GM19043 (cell line): ENCODE measurements around the gene PRL.

Source experiments
- ATAC-seq: cut with Tn5 transposase; IDR thresholded peaks from one replicate; pipeline ENCODE4 v1.9.1; 2021; ENCODE audit warnings: low read depth; ENCODE audit not compliant: unreplicated experiment

Gene PRL

DNA sequence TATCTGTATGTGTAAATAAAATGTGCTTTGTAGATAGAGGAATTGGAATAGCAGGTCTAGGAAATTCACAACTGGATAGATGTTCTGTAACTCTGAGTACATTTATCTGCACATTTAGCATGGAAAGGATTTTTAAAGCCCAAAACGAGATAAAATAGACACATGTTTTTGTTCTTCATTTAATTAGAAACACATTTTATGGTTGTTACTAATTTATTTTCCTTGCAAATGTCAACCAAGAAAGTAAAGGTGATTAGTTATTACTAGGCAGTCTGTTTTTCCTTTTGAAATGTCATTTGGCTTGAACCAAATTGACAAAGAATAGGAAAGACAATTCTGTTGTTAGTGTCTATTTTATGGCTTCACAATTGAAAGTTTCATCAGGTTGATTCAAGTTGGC, 769 bp downstream of the PRL start:
- ATAC-seq, result no peak

DNA sequence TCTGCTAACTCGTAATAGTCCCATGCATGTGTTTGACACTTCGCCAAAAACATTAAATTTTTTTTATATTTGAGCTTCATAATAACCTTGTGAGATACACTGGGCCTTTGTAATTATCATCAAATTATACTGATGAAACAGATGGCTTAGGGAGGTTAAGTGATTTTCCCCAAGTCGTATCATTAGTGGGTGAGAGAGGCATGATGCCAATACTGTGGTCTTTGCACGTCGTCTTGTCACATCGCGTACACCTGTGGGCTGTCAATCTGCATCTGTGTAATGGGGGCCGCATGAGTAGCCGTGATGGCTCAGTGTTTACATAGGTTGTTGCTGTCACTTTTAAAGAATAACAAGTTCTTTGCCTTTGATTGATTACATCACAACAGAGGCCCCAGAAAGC, 1.7 kb downstream of the PRL start:
- no peak for ATAC-seq

DNA sequence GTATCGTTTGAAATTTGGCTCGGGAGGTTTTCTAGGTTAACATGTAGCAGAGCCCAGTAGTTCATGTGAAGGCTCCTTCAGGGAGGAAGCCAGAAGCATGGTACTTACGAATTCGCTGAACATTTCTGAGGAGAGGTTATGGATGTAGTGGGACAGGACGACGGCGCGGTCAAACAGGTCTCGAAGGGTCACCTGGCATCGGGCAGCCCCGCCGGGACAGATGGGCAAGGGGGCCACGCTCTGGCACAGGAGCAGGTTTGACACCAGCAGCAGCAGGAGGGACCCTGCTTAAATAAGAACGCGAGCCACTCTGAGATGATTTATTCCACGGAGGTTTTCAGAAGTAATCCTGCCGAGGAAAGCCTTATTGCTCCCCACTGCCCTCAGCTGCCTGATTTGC, 2.5 kb downstream of the PRL start:
- no peak for ATAC-seq

DNA sequence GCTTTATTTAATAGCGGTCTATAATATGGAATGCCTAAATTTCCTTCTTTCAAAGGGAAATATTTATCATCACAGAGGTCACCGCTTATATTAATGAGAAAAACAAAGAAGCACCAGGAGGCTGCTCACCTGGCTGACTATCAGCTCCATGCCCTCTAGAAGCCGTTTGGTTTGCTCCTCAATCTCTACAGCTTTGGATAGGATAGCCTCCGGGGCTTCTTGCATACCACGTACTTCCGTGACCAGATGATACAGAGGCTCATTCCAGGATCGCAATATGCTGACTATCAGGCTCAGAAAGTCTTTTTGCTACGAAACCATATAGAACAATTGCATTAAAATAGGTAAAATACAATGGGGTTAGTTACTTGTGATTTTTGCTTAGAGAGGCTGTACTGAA, 6.8 kb downstream of the PRL start:
- no peak for ATAC-seq

DNA sequence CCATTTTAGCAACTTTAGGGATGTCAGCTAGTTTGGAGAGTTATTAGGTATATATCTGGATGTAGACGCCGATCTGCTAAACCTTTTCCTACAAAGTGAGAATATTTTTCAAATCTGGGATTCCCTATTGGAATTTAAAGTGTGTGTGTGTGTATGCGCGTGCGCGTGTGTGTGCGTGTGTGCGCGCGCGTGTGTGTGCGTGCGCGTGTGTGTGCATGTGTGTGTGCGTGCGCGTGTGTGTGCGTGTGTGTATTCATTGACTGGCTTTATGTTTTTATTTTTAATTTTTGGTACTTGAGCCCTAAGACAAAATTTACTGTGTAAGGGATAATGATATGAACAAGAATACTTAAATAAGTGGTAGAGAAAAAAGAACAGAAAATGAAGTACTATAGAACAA, 8.1 kb downstream of the PRL start:
- no peak for ATAC-seq

DNA sequence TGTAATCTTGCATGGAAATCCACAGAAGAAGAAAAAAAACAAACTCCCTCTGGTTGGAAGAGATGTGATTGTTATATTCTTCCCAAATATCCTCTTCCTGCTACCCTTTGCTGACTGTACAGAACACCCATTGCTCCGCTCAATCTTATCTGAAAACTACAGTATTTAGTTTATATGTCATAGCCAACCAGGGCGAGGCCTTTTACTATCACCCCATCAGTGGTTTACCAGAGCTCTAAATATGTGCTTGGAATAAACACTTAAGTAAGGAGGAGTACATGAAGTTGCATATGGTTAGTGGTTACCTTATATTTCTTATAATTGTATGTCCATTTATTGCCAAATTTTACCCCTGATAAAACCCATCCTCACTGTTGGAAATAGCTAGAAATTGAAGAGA, 12.2 kb downstream of the PRL start:
- no peak for ATAC-seq

DNA sequence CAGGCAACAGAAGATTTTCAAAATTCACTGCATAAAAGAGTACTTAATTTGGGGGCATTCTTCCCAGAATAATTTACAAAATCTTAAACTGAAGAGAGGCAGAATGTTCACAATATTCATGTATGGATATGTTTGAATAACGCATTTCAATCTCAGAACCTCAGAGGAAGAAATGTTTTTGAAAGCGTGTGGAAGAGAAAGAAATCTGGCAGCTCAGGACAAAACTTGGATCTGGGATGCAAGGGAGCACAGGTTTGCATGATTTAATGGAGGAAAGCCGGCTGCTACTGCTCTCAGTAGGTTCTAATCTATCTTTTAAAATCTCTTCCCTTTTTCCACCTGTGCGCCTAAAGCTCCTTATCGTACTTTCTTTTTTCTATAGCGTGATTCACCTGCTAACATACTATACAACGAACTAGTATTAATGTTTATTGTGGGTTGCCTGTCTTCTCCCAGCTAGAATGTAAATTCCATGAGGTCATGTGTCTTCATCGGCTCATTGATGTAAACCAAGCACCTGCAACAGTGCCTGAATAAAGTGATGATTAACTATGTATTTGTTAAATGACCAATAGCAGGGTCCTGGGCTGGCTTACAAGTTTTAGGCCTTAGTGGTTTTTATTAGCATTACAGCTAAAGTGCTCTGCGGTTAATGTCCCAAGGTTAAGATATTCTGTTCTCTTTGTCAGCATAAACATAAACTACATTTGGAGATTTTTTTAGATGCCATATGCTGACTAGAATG, 15.3 kb downstream of the PRL start:
- no peak for ATAC-seq

DNA sequence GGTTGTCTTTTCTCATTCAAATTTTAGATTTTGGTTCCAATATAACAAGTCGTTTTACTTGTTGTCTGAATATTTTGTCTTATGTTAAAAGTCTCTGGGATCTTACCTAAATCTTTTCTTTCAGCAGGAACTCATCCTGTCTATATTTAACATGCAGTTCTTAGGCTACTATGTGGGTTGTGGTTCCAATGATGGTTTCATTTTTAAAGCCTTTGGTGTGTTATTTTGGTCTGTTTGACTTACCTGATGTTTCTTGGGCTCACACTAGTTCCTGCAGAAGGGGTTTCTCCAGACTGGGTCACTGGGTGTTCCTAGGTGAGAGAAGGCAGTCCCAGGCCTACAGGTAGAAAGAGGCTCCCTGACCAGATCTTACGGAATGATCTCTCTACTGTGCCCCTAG, 17.4 kb downstream of the PRL start:
- ATAC-seq, result no peak

DNA sequence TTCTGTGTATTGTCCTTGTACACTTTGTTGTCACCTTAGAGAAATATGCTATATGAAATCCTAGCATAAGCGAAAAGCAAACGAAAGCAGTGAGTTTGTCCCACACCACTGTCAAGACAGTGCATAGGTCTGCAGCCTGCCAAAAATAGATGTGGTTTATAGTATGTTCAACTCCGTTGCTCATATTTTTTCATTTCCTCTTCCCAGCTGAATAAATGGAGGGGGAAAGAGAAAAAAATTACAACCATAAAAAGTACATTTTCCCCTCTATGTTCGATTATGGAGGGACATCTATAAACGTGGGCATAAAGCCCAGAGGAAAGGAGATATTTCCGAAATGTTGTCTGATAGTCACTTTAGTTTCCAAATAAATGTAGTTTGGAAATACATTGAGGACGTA, 25.8 kb downstream of the PRL start:
- ATAC-seq, result no peak

DNA sequence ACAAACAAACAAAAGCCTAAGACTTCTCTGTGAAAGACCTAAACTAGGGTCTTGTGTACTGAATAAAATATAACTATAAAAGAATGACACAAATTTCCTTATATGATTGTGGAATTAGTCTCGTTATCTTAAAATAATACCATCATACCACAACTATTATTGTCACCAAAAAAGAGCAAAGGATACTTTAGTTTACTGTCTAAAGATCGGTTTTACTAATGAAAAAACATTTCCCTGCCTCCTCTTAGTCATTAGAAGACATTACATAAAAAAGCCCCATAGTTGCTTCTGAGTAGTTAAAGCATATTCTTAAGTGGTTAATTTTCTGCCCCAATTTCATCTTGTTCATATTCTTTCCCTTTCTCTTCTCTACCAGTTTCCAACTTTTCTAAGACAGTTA, 33.1 kb downstream of the PRL start:
- ATAC-seq, result no peak

DNA sequence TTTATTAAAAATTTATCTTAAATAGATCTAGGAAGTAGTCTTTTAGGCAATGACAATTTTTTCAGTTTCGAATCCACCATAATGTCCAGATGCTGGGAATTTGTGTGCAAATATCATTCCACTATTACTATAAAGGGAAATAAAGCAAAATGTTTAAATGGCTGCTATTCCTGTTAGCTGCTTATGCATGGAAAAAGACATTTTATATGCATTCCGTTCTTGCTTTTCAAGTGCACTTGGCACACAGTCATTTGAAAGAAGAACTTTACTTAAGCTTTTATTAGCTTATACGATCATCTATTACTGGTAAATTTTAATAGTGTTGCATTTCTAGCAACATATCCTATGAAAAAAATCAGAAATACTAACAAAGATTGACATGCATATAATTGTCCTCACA, 42.0 kb downstream of the PRL start:
- no peak for ATAC-seq

DNA sequence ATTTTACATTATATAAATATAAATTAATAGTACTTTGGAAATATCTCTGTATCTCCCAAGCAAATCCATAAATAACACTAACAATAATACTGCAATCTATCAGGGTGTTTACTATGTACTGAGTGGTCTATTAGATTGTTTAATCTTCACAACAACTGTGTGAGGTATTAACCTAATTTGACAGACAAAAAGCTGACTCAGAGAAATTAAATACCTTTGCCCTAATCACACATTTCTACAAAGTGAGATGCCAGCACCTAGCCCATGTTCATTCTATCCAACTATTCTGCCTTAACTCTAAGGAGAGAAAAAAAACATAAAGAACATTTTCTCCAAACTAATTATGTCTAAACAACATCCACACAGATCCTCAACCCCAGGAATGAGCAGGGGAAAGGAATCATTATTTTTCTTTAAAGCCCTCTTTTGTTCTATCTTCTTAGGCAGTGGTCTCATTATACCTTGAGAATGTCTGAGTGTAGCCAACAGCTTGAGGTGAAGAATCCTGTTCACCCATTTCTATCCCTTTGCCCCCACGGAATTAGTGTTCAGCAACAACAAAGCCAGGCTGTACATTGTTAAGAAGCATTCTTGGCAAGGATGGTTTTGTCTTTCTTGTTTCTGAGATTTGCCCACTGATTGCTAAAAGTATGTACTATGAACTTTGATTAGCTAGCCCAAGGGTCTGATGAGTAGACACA, 42.7 kb downstream of the PRL start:
- no peak for ATAC-seq

DNA sequence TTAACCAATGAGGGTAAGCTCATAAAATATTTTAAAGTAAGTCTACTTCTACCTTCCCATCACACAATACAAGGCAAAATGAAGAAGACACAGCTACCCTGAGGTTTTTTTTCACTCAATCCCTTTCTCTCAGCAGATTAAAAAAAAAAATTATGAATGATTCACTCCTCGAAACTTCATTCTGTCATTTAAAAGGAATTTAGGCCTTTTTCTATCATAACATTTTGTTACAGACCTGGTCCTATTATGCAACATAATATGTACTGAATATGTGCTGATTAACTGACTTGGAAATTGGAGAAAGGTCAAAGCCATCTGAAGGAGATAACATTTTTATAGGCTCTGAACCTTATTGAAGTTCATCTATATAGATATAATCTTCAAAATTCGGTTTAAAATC, 45.5 kb downstream of the PRL start:
- ATAC-seq, result no peak

DNA sequence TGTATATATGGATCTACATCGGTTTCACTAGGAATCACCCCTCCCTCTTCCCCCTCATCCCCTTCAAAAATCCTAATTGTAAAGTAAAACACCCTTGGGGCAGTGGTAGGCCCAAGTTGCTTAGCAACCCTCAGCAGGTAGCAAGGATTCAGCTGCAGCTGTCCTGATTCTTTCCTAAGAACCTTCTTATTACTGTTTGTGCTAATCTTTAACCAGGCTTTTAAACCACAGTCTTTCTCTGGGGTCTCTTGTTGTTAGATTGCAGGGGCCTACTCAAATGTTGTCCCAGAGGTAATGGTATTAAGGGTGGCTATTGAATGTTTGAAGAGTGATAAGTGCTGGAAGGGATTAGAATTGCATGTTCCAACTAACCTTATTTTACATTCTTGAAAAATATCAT, 46.4 kb downstream of the PRL start:
- ATAC-seq, result no peak

DNA sequence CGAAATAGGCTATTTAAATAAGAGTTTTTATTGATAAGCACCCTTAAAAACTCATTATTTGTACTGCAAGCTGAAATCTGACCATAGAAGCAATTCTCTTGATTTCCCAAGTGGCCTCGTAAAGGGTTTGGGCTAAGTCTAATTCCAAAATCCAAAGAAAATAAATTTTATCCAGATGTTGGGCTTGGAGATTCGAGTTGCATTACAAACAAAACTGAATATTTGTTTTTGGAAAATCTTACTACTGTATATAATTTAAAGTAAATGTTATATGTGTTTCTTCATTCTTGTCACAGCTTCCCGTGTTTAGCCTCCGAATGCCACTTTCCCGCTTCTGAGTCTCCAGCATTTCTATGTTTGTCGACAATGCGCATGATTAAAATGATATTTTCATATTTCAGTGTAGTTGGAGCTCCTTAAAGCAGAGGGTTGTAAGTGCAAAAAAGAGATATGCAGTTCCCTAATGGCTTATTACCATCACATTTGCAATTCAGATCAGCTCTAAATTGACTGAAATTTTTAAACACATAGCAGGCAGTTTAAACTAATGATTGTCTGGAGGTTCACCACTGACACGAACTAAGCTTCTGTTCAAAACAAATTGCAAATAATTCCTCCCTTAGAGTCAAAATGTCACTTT, 47.0 kb downstream of the PRL start:
- ATAC-seq, result no peak

DNA sequence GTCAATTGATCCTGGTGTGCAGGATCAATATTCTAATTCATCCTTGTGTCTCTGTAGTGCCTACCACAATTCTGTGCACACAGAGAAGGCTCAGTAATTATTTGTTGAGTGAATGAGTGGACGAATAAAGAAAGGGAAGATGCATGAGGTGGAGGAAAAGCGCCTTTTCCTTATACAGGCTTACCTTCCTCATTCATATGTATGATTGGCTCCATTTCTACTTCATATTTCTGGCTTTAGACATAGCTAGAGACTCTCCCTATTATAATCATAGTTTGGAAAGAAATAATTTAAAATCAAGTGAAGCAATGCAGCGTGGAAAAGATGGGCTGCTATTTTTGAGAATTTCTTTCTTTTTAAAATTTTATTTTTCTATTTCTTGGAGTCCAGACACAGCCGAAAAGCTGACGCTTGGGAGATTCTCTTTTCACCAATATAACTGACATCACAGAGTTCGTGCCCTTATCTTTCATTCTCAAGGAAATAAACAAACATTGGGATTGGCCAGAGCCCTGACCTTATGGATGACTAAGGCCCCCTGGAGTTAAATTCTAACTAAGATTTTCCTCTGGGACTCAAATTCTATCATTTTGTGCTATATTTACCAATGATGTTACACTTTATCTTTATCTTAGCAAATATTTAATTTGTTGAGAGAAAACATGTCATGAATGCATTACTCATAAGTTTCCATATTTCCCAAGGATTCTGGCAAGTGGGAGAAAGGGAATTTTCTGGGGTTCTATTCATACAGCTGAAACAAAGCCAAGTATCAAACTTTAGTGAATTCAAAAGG, 48.1 kb downstream of the PRL start:
- no peak for ATAC-seq

DNA sequence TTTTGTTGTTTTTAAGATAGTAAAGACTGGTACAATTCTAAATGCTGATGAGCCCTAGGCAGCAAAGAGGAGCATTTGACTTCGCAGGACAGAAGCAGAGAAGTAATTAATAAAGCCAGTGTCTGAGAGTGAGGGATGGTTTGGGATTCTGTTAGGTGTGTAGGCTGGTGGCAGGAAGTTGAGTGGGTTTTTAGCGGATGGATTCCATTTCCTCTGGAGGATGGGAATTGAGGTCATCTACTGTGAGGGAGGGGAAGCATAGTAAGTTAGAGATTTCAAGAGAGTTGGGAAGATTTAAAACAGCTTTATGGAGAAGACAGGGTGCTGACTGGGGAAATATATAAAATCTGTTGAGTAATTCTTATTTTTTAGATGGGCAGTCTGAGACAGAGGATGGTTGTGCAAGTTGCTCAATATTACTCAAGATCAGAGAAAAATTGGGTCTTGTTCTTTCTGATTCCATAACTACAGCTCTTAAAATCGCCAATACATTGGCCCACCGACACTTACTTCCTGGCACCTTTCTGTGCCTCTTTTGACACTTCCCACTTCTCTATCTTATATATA, 48.8 kb downstream of the PRL start:
- no peak for ATAC-seq

DNA sequence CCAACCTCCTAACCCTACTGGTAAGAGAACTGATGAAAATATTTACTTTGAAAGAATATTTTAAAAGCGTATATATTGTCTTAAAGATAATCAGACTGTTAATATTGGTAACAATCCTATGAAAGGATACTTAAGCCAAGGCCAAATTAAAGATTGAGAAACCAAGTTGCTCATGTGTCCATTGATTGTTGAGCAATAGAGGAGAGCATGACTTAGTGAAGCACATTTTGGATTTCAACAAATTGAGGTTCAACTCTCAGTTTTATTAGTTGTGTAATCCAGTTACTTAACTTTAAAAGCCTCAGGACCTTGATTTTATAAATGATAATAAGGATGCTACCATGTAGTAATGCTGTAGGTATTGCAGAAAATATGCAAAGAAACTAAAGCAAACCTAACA, 56.8 kb downstream of the PRL start:
- no peak for ATAC-seq

DNA sequence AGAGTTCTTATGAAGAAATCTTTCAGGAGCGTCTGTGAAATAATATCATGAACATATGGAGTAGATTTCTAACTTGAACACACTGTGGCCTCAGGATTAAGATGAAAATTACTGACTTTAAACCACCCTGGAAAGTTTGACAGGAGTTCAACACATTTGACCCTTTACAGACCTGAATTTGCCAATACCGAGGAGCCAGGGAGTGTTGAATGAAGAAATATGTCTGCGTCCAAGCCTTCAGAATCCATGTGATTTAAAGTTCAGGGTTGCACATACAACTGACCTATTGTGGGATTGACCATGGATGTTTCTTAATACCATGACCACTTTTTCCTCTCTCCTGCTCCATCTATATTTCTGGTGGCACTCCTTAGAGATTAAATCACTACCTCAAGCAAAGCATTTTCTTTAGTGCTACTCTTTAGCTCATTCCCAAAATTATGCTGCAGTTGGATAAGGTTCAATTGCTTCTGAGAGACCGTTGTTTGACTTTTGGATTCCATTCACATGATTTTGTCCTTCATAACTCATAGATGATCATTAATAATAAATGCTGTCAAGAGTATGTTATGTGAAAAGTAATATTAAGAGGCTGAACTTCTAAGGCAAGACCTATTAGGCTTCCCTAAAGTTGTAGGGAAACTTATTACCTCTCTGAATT, 57.4 kb downstream of the PRL start:
- ATAC-seq, result no peak

DNA sequence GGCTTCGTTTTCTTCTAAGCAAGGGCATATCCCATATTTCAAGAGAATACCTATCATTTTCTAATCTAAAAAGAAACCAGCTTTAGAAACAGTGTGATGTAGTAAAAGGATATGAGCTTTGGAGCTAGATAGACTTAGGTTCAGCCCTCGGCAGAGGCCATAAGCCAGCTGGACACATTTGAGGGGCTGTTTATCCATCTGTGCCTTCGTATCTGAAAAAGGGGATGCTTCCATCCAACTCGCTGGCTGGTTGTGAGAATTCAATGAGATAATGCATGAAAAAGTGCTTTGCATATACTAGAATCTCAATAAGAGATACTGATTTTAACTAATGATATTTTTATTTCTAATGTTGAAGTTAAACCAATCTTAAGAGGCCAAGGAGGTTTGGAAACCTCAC, 58.0 kb downstream of the PRL start:
- no peak for ATAC-seq
